IPS-18c (cell line): ENCODE data around the gene BCKDHA.
"Not testable (repeated sequence)": the region's sequence is repeated elsewhere in the genome, so short reads cannot be mapped to it uniquely, and the experiment has no call there.

Experiments
- H3K4me3 ChIP-seq: 2 replicates; pipeline ENCODE4 v1.7.0; 2013; ENCODE audit warnings: low read depth, mild to moderate bottlenecking, low read length, moderate library complexity; ENCODE audit not compliant: insufficient read depth
- H3K9me3 ChIP-seq: one replicate; pipeline ENCODE4 v1.6.1; 2013; ENCODE audit warnings: mild to moderate bottlenecking, low read length, moderate library complexity; ENCODE audit not compliant: control insufficient read depth, insufficient read depth

BCKDHA gene

DNA sequence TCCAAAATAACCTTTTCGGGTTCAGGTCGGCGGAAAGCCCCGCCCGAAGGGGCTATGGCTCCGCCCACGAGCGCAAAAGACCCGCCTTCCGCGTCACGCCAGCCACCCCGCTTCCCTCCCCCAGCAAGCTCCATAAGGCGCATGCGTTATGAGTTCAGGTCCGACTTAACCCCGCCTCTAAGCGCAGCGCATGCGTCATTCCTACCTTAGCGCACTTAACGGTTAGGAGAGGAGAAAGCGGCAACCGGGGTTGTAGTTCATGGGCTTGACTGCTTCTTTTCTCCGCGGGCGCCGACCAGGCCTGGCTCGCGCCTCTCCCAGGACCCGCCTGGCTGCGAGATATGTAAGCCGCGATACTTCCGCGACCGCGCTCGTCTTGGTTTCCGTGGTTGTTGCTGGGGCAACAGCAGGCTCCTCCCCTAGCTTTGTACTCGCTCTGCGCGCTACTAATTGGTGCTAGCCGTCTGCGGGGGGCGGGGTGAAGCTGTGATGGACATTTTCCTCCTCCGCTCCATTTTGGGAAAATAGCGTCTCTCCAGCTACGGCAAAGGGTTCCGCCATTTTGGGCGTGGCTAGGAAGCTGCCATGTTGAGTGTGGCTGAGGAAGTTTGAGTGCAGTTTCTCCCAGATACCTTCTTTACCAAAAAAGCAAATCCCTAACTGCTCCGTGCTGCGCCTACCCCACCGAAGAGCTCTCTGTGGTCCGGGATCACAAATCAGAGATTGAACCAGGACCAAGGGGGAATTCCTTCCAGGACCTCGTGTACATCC lies 33.7 kb upstream of the BCKDHA start, which contains the start of gene B9D2:
B9D2 (minus strand) TSS at position 397 of the 771 bp plus-strand sequence. CDS start 630 bp downstream, outside the sequence.
- Histone ChIP-seq H3K4me3 (peak within 1 kb of the TSS; percentile 88), H3K9me3 (no peaks in the 10 kb centered on the region)

DNA sequence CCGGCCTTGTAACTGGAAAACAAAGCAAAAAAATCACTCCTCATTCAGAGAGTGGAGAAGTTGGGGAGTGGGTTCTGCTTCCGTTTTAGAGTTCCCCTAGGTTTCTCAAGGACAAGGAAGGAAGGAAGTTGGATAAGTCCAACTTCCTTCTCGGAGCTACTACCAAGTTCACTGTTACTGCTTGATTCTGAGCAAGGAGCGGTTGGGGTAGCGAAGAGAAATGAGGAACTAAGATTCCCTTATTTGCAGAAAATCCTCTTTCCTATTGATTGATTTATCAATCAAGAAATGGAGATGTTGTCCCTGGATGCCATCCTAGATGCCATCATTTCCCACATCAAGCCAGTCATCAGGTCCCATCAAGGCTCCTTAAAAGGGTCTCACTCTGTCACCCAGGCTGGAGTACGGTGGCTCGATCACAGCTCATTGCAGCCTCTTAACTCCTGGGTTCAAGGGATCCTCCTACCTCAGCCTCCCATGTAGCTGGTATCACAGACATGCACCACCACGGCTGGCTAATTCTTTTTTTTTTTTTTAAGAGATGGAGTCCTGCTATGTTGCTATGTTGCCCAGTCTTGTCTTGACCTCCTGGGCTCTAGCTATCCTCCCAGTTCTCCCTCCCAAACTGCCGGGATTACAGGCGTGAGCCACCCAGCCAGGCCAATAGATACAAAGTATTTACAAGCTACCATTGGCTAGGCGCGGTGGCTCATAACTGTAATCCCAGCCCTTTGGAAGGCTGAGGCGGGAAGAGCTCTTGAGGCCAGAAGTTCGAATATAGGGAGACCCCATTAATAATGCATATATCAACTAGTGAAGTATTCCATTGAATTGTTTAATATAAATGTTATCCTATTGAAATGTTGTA lies 32.9 kb upstream of the BCKDHA start:
- Histone ChIP-seq H3K9me3 (no peaks in the 10 kb centered on the region), H3K4me3 (peak overlapping the region; percentile 88)

DNA sequence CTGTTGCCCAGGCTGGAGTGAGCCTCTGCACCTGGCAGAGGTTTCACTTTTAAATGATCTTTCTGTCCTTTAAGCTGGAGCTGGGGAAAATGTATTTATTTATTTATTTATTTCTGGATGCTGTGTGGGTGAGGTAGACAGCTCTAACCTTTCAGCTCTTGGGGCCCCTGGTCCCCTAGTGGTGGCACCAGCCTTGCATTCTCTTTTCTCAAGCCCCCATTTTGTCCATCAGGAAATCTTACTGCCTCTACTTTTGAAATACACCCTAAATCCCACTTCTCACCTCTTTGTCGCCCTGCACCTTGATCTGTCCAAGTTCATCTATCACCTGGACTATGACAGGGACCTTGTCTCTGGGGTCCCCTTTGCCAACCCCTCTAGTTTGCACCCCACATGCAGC lies 31.5 kb upstream of the BCKDHA start:
- Histone ChIP-seq H3K4me3 (no peak overlapping the region), H3K9me3 (no peaks in the 10 kb centered on the region)

DNA sequence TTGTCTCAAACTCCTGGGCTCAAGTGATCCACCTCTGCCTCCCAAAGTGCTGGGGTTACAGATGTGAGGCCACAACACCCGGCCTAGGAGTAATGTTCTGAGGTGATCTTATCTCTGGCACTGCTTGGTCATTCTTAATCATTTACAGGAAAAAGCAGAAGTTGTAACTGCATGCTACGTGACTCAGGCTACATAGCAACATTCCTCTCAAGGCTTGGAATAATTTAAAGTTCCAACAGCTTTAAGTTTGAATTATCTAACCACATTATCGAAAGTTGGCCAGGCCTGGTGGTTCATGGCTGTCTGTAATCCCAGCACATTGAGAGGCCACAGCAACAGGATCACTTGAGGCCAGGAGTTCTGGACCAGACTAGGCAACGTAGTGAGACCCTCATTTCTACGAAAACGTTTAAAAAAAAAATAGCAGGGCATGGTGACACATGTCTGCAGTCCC lies 29.7 kb upstream of the BCKDHA start:
- no peaks in the 10 kb centered on the region for H3K9me3 ChIP-seq
- H3K4me3 ChIP-seq, result no peak overlapping the region

DNA sequence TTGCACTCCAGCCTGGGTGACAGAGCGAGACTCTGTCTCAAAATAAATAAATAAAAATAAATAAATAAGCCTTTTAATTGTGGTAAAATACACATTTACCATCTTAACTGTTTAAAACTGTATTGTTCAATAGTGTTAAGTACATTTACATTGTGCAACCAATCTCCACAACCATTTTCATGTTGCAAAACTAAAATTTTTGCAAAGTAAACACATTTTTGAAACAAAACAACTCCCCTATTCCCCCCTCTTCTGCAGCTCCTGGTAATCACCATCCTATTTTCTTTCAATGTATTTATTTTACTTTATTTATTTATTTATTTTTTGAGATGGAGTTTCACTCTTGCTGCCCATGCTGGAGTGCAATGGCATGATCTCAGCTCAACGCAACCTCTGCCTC lies 27.8 kb upstream of the BCKDHA start:
- Histone ChIP-seq H3K4me3 (no peak overlapping the region), H3K9me3 (no peaks in the 10 kb centered on the region)

DNA sequence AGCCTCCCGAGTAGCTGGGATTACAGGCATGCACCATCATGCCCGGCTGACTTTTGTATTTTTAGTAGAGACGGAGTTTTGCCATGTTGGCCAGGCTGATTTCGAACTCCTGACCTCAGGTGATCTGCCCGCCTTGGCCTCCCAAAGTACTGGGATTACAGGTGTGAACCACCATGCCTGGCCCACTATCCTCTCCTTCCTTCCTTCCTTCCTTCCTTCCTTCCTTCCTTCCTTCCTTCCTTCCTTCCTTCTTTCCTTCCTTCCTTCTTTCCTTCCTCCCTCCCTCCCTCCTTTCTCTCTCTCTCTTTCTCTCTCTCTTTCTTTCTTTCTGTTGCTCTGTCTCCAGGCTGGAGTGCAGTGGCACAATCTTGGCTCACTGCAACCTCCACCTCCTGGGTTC lies 26.5 kb upstream of the BCKDHA start:
- H3K4me3 ChIP-seq, H3K9me3 ChIP-seq: not testable (repeated sequence)

DNA sequence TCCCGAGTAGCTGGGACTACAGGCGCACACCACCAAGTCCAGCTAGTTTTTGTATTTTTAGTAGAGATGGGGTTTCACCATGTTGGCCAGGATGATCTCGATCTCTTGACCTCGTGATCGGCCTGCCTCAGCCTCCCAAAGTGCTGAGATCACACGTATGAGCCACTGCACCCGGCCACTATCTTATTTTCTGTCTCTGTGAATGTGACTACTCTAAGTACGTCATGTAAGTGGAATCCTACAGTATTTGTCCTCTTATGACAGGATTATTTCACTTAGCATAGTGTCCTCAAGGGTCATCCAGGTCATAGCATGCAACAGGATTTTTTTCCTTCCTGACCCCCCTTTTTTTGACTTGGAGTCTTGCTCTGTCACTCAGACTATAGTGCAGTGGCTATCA lies 26.1 kb upstream of the BCKDHA start:
- no peak overlapping the region for H3K4me3 ChIP-seq
- H3K9me3 ChIP-seq, result no peaks in the 10 kb centered on the region

DNA sequence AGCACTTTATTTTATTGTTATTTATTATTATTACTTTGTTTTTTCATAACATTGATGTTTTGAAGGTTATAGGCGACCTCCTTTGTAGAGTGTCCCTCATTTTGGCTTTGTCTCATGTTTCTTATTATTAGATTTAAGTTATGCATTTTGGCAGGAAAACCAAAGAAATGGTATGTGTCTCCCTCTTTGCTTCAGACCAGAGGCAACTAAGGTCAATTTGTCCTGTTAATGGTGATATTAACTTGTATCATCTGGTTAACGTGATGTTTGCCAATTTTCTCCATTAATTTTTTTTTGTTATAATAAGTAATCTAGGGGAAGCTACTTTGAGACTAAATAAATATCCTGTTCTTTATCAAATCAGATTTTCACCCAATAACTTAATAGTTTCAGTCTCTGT lies 25.1 kb upstream of the BCKDHA start:
- Histone ChIP-seq H3K9me3 (no peaks in the 10 kb centered on the region), H3K4me3 (no peak overlapping the region)

DNA sequence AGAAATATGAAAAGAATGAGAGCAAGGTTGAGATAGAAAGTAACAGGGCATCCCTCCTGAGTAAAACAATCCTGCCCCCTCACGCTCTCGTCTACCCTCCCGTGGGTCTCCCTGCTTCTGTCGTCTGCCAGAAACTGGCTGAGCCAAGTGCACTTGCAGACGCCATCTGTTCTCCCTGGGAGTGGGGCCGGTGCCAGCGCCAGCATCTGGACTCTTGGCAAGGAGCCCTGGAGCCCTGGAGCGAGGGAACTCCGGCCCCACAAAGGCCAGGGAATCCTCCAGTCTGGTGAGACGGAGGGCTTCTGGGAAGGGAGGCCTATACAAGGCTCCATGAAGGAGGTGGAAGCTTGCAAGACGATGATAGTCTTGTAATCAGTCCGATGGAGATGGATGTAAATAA lies 23.6 kb upstream of the BCKDHA start:
- no peak overlapping the region for H3K4me3 ChIP-seq
- no peaks in the 10 kb centered on the region for H3K9me3 ChIP-seq

DNA sequence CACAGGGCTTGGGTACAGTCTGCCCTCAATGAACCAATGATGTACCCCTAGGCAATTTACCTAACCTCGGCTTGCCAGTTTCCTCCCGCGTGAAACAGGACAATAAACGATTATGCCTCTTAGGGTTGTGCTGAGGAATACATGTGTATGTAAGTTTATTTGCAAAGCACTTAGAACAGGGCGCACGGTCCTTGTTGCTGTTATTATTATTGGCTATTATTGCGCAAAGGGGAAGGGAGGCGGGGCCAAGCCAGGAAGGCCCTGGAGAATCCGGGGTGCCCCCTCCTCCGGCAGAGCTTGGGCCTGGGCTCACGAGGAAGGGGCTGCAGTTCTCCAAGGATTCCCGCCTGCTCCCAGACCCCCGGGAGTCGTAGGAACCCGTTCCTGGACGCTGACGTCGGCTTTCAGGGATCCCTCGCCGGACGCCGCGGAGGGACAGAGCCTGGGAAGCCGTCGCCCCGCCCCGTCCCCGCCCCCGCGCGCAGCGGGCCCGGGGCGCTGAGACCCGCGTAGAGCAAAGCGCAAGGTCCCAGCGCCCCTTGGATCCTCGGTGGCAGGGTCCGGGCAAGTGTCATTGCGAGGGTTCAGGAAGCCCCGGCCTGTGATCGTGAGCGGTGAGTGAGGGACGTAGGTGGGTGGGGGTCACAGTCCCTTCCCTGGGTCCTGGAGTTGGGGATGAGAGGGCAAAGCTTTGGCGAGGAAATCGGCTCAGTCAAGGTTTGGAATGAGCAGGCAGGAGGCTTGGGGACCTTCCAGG lies 21.2 kb upstream of the BCKDHA start, which contains the start of gene TMEM91:
TMEM91 (plus strand) TSS at position 293 of the 757 bp plus-strand sequence. CDS start 1,777 bp downstream, outside the sequence.
- H3K4me3 ChIP-seq, result peak within 1 kb of the TSS; percentile 69
- no peaks in the 10 kb centered on the region for H3K9me3 ChIP-seq

DNA sequence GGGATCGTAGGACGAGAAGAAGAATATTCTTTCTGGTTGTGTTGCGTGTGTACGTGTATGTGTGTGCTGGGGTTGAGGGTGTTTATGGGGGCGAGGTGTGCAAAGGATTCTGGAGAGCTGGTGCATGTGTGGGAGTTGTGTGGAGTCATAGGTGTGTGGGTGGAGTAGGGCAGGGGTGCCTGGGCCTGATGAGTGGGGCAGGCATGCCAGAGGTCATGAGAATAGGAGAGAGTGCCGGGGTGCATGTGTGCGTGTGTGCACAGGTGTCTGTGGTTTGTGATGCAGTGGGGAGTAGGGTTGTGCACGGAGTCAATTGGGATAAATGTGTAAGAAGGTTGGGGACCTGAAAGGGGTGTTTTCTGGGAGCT lies 20.6 kb upstream of the BCKDHA start:
- no peaks in the 10 kb centered on the region for H3K9me3 ChIP-seq
- H3K4me3 ChIP-seq, result peak overlapping the region; percentile 69

DNA sequence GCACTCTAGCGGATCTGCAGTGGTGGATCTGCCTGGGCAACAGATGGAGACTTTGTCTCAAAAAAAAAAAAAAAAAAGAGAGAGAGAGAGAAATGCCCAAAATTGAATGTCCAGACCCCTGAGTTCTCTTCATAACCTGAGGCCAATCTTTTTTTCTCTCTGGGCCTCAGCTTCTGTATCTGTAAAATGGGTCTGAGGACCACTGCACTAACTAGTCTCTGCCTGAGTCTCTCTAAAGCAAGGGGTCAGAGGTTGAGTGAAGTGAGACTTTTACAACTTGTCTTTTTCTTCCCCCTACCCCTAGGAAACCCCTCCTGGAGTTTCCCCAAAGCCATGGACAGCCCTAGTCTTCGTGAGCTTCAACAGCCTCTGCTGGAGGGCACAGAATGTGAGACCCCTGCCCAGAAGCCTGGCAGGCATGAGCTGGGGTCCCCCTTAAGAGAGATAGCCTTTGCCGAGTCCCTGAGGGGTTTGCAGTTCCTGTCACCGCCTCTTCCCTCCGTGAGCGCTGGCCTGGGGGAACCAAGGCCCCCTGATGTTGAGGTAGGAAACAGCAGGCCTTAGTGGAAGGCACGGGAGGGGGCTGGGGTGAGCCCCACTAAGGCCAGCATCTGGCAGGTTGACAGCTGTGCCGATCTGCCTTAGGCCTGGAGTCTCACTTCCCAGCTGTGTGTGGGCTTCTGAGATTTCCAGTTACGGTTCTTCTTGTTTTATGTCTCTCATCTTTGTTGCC lies 19.5 kb upstream of the BCKDHA start:
- Histone ChIP-seq H3K4me3 (no peak overlapping the region), H3K9me3 (no peaks in the 10 kb centered on the region)

DNA sequence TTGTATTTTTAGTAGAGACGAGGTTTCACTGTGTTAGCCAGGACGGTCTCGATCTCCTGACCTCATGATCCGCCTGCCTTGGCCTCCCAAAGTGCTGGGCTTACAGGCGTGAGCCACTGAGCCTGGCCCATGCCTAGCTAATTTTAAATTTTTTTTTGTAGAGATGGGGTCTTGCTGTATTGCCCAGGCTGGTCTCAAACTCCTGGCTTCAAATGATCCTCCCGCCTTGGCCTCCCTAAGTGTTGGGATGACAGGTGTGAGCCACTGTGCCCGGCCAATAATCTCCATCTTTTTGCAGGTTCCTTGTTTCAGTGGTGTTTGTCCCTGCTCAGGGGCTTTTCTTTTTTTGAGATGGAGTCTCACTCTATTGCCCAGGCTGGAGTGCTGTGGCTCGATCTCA lies 16.1 kb upstream of the BCKDHA start:
- H3K4me3 ChIP-seq, H3K9me3 ChIP-seq: not testable (repeated sequence)

DNA sequence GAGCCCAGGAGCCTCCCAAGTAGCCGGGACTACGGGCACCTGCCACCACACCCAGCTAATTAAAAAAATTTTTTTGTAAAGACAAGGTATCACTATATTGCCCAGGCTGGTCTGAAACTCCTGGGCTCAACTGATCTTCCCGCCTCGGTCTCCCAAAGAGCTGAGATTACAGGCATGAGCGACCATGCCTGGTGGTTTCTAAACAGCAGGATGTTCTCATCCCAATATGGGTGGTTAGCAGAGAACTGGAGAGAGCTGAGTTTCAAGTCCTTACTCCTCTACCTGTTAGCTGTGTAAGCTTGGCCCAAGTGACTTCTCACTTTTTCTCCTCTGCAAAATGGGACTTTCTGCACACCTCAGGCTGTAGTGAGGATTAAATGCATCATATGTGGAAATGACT lies 13.3 kb upstream of the BCKDHA start:
- Histone ChIP-seq H3K4me3 (no peak overlapping the region), H3K9me3 (no peaks in the 10 kb centered on the region)

DNA sequence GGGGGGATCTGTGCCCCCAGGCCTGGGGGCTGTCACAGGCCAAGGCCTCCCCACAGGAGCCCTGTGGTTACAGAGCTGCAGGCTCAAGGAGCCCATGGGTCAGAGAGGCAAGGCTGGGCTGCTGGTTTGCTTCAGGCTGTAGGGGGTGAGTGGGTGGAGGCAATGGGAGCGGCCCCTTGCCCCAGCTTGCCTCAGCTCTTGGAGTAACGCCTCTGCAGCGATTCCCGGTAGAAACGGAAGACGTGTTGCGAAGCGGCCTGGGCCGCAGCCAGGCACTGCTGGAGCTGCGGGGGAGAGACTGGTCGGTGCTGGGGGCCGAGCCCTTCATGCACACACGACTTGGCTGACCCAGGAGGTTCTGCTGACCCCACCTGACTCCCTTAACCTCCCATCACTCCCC lies 11.2 kb upstream of the BCKDHA start:
- H3K9me3 ChIP-seq, result no peaks in the 10 kb centered on the region
- H3K4me3 ChIP-seq, result no peak overlapping the region

DNA sequence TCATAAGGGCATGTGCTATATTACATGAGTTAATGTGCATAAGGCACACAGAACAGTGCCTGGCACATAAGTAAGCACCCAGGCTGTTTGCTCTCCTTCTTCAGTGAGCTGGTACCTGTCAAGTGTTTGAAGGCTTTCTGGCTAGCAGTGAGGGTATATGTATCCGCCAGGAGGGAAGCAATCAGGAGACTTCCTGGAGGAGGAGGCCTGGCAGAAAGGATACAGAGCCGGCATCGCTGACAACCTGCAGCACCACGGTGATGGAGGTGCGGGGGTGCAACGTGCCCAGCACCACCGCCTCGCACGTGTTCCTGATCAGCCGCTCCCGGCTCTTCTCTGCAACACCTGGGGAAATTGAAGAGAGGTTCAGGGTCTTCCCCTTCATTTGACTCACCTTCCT lies 6.0 kb upstream of the BCKDHA start:
- no peak overlapping the region for H3K4me3 ChIP-seq
- H3K9me3 ChIP-seq, result peaks cover 2% of the 10 kb centered on the region

DNA sequence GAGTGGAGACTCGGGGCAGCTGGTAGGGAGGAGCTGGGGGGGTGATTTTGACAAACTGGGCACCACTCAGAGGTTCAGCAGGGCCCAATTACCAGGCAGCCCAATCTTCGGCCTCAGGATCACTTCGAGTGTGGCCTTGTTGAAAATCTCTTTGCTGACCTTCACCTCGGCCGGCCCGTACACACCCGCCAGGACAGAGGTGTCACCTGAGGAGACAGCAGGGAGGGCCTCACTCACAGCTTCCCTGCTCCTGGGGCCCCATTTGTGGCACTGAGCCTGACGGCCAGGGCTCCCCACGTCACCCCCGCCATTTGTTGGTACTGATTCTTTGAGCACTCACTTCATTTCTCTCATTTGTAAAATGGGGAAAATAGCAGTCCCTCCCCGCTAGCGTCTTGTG lies 4.8 kb upstream of the BCKDHA start:
- Histone ChIP-seq H3K4me3 (no peak overlapping the region), H3K9me3 (peaks cover 2% of the 10 kb centered on the region)
